ENCODE data around the gene TMEM156.
"Not testable (repeated sequence)": the region's sequence is repeated elsewhere in the genome, so short reads cannot be mapped to it uniquely, and the experiment has no call there.

DNA sequence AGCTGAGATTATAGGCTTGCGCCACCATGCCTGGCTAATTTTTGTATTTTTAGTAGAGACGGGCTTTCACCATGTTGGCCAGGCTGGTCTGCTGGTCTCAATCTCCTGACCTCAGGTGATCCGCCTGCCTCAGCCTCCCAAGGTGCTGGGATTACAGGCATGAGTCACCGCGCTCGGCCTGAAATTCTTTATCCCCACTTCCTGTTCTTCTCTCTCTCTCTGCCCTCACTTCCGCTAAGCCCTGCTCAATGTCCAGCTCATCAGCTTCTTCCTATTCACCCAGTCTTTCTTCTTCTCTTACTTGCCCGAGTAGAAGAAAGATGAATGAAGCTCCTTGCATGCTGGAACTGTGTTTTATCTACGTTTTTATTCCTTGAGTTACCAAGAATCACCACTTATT, 43.9 kb downstream of the TMEM156 start:
- TF ChIP-seq, protein P1, sequence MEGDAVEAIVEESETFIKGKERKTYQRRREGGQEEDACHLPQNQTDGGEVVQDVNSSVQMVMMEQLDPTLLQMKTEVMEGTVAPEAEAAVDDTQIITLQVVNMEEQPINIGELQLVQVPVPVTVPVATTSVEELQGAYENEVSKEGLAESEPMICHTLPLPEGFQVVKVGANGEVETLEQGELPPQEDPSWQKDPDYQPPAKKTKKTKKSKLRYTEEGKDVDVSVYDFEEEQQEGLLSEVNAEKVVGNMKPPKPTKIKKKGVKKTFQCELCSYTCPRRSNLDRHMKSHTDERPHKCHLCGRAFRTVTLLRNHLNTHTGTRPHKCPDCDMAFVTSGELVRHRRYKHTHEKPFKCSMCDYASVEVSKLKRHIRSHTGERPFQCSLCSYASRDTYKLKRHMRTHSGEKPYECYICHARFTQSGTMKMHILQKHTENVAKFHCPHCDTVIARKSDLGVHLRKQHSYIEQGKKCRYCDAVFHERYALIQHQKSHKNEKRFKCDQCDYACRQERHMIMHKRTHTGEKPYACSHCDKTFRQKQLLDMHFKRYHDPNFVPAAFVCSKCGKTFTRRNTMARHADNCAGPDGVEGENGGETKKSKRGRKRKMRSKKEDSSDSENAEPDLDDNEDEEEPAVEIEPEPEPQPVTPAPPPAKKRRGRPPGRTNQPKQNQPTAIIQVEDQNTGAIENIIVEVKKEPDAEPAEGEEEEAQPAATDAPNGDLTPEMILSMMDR (IDR thresholded peaks at IDR 0.05; ENCODE audit: borderline replicate concordance, extremely low read depth, low read length, poor library complexity, severe bottlenecking), result not testable (repeated sequence)
- TF ChIP-seq EZH2 (IDR thresholded peaks at IDR 0.05; ENCODE audit: borderline replicate concordance, low read depth, low read length, severe bottlenecking), result not testable (repeated sequence)
